Esophagus squamous epithelium (tissue), 5 donors: ENCODE measurements around the gene LGI1. TPM values are rescaled to one million over a fixed set of nuclear protein-coding genes. Genes with fewer than 3 reads are reported as not detected.

Experiments used
- DNase-seq: peaks from one replicate; lab custom pipeline; 2025; lab: John Stamatoyannopoulos, UW
- H3K27ac ChIP-seq, 4 donors: fragments of 200-600 bp; sonication (generic); one replicate each; pipeline ENCODE4 v1.5.1; 2016 to 2019; ENCODE audit warnings: mild to moderate bottlenecking in 1 of 4
- H3K27me3 ChIP-seq, 4 donors: fragments of 200-600 bp; sonication (generic); 1 replicate in 3 of 4; 2 replicates in 1 of 4; pipeline versions ENCODE4 v1.5.1 to v1.6.0; 2017 to 2021; ENCODE audit warnings: antibody characterized with exemption in 1 of 4
- H3K36me3 ChIP-seq, 3 donors: fragments of 200-600 bp; sonication (generic); one replicate each; pipeline ENCODE4 v1.5.1; 2016 to 2019
- H3K4me1 ChIP-seq, 3 donors: fragments of 200-600 bp; sonication (generic); one replicate each; pipeline ENCODE4 v1.5.1; 2017 to 2019
- H3K4me3 ChIP-seq, 4 donors: fragments of 200-600 bp; sonication (generic); 1 replicate in 3 of 4; 2 replicates in 1 of 4; pipeline ENCODE4 v1.5.1; 2016 to 2019; ENCODE audit warnings: mild to moderate bottlenecking in 2 of 4, moderate library complexity in 1 of 4
- H3K9me3 ChIP-seq, 3 donors: fragments of 200-600 bp; sonication (generic); one replicate each; pipeline ENCODE4 v1.5.1; 2016 to 2019
- POLR2A ChIP-seq, 4 donors: fragments of 450-650 bp; IDR thresholded peaks; one replicate each; pipeline ENCODE4 v1.6.1; 2017; ENCODE audit warnings: antibody characterized with exemption in 4 of 4, mild to moderate bottlenecking in 4 of 4, moderate library complexity in 3 of 4
- WGBS, 2 donors: methylation state at CpG; one replicate each; pipeline ENCODE4 v1.1.5; 2018; 5-methylcytosine and 5-hydroxymethylcytosine counted together
- intact Hi-C: fragments of 100-400 bp; cut with DNase I; formaldehyde crosslinking; loops from one replicate; pipeline ENCODE4 v1.15.0; 2022
- total RNA-seq, 4 donors: library from RNA; depleted of rRNA; stranded (reverse); fragments of >200 nt; gene quantifications; one replicate each; pipeline ENCODE4 v1.1.0, GENCODE V29; 2016
- TF ChIP-seq, protein P1 (sequence below), 6 experiments: fragments of 450-650 bp in 4 of 6; fragments of 200-600 bp in 2 of 6; sonication (generic) in 2 of 6; IDR thresholded peaks; one replicate each; pipeline ENCODE4 v1.5.1; 2016 to 2019; ENCODE audit warnings: antibody characterized with exemption in 6 of 6, mild to moderate bottlenecking in 4 of 6, moderate library complexity in 4 of 6
- donor health status: DM: yes; HTN: yes; CAD: no.

Gene LGI1
- total RNA-seq, 4 donors from 2014 or later = 0.41 to 2.9 TPM; not detected in 2

DNA sequence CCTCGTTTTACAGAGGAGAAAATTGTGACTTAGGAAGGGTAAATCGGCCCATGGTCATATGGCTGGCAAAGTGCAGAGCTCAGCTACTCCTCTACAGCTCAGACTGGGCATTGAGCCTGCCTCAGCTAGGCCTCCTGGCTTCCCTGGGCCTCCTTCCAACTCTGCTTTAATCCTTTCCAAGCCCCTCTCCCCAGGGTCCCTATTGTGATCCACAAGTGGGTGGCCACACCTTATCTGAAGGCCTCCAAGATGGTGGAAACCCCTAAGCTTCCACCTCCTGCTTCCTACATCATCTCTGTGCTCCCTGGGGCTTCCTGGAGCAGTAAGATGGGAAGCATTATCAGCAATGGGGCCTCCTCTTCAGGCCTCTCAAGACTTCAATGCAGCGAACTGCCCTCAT lies 3.0 kb upstream of the LGI1 start:
- Histone ChIP-seq H3K4me1 (peaks cover 0 to 48% (median 12%) of the 10 kb centered on the region in 3 donors), H3K9me3 (no peaks in the 10 kb centered on the region), H3K36me3 (no peaks in the 10 kb centered on the region), H3K4me3 (no peak overlapping the region), H3K27ac (peak overlapping the region in 3 of 4 donors; percentile 24 to 80 (median 43)), H3K27me3 (peaks cover 0 to 14% (median 0%) of the 10 kb centered on the region in 4 donors)
- WGBS, 2 donors = 68 to 69% methylated on average over 3 of the region's 3 CpGs
- DNase-seq = no peak
- intact Hi-C loops = no loop called here
- TF ChIP-seq POLR2A (IDR thresholded peaks at IDR 0.05) = no peak

DNA sequence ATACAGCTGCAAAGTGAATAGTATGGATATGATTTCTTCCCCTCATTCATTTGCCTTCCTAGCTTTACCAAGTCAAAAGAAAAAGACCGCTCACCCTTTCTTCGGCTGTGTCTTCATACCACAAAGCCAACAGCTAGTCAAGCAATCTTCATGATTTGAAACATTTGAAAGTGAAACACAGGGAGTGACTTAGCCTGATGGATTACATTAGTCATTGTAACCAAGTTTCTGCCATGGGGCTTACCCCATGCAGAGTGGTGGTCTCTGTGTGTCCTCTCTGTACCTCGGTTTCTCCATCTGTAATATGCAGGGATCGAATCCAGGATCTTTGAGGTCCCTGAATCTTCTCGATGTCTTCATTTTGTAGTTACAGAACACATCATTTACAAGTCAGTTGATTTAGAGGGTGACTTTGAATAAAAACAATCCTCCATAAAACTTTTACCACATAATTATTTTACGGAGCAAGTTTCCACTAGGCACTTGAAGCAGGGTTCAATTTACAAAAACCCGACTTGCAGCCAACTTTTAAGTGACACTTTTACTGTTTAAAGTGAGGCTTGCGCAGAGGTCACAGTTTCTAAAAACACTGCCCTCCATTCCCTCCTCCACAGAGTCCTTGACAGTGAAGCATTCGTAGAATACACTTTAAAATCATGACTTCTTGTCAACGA lies 2.2 kb upstream of the LGI1 start:
- Histone ChIP-seq H3K36me3 (no peaks in the 10 kb centered on the region), H3K27ac (peak overlapping the region in 2 of 4 donors; percentile 64 to 80), H3K27me3 (peaks cover 0 to 21% (median 0%) of the 10 kb centered on the region in 4 donors), H3K4me1 (peaks cover 0 to 47% (median 12%) of the 10 kb centered on the region in 3 donors), H3K4me3 (no peak overlapping the region), H3K9me3 (no peaks in the 10 kb centered on the region)
- no peak for DNase-seq
- no peak for TF ChIP-seq POLR2A (IDR thresholded peaks at IDR 0.05)
- TF ChIP-seq, protein P1, sequence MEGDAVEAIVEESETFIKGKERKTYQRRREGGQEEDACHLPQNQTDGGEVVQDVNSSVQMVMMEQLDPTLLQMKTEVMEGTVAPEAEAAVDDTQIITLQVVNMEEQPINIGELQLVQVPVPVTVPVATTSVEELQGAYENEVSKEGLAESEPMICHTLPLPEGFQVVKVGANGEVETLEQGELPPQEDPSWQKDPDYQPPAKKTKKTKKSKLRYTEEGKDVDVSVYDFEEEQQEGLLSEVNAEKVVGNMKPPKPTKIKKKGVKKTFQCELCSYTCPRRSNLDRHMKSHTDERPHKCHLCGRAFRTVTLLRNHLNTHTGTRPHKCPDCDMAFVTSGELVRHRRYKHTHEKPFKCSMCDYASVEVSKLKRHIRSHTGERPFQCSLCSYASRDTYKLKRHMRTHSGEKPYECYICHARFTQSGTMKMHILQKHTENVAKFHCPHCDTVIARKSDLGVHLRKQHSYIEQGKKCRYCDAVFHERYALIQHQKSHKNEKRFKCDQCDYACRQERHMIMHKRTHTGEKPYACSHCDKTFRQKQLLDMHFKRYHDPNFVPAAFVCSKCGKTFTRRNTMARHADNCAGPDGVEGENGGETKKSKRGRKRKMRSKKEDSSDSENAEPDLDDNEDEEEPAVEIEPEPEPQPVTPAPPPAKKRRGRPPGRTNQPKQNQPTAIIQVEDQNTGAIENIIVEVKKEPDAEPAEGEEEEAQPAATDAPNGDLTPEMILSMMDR (IDR thresholded peaks at IDR 0.05) = no peak
- intact Hi-C loops = no loop called here
- 53 to 68% methylated on average over 10 of the region's 10 CpGs for WGBS, 2 donors

DNA sequence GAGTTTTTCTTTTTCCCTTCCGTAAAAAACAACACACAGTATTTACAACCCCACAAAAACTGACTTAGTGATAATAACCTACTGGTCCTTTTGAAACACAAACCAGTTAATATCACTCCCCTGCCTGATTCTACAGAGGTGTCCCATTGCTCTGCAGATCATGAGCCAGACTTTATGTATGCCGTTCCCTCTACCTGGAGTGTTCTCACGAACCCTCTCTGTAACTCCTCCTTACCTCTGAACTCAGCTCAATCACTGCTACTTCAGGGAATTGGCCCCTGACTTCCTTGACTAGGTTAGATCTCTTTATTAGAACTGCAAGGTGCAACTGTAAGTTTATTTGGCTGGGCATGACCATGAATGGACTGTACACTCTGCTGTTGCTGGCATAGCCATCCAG lies 1.6 kb upstream of the LGI1 start:
- WGBS, 2 donors = 48 to 61% methylated on average over 3 of the region's 3 CpGs
- intact Hi-C loops = no loop called here
- TF ChIP-seq POLR2A (IDR thresholded peaks at IDR 0.05) = no peak
- TF ChIP-seq, protein P1 (IDR thresholded peaks at IDR 0.05) = no peak
- Histone ChIP-seq H3K9me3 (no peaks in the 10 kb centered on the region), H3K36me3 (no peaks in the 10 kb centered on the region), H3K4me1 (peaks cover 0 to 44% (median 12%) of the 10 kb centered on the region in 3 donors), H3K27ac (peak overlapping the region in 3 of 4 donors; percentile 31 to 80 (median 64)), H3K27me3 (peaks cover 0 to 26% (median 0%) of the 10 kb centered on the region in 4 donors), H3K4me3 (no peak overlapping the region)
- no peak for DNase-seq

DNA sequence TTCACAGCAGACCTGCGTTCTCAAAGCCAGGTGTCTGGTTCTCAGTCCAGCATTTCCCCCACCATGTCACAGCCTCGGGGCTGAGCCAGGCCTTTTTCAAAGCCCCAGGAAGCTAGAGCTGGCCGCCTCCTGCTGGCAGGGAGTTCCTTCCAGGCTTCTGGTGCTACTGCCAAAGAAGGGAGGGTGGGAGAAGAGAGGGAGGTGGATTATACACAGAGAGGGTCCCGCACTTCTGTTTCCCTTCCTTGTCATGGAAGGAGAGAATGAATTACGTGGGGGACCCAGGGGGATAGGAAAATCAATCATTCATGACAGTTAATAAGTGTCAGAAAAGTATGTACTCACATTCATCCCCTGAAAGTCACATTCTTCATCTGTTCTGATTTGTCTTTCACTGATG lies 600 bp upstream of the LGI1 start:
- DNase-seq = no peak
- no peak for TF ChIP-seq POLR2A (IDR thresholded peaks at IDR 0.05)
- TF ChIP-seq, protein P1 (IDR thresholded peaks at IDR 0.05) = no peak
- Histone ChIP-seq H3K4me1 (peaks cover 0 to 36% (median 10%) of the 10 kb centered on the region in 3 donors), H3K9me3 (no peaks in the 10 kb centered on the region), H3K27ac (peak overlapping the region; percentile 17 to 80 (median 47)), H3K27me3 (peaks cover 0 to 29% (median 0%) of the 10 kb centered on the region in 4 donors), H3K36me3 (no peaks in the 10 kb centered on the region), H3K4me3 (peak overlapping the region in 3 of 4 donors; percentile 29 to 53 (median 33))
- 11% methylated on average over 5 of the region's 5 CpGs for WGBS, 2 donors
- intact Hi-C loops = no loop called here

DNA sequence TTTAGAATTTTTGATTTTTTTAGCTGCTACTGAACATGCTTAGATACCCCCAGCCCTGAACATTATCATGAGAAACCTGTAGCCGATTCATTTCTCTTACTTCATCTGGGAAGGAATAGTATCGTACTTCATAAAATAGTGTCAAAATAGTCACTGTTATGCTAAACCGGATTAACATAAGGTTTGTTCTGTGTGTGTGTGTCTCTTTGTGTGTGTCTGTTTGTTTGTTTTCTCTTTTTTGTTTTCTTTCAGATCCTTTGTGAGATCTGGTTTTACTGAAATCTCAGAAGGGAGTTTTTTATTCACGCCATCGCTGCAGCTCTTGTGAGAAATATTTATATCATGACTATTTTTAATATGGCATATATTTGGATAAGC lies 761 bp downstream of the LGI1 start:
- Histone ChIP-seq H3K27ac (peak overlapping the region in 3 of 4 donors; percentile 60 to 80 (median 64)), H3K4me3 (peak overlapping the region in 3 of 4 donors; percentile 29 to 53 (median 33)), H3K4me1 (peaks cover 0 to 22% (median 4%) of the 10 kb centered on the region in 3 donors), H3K36me3 (no peaks in the 10 kb centered on the region), H3K27me3 (peaks cover 0 to 29% (median 0%) of the 10 kb centered on the region in 4 donors), H3K9me3 (no peaks in the 10 kb centered on the region)
- DNase-seq = no peak
- no peak for TF ChIP-seq POLR2A (IDR thresholded peaks at IDR 0.05)
- TF ChIP-seq, protein P1 (IDR thresholded peaks at IDR 0.05) = no peak
- intact Hi-C loops = no loop called here
- WGBS, 2 donors = 63 to 68% methylated on average over 5 of the region's 5 CpGs
